Measurements from ENCODE around the gene ID3.
"Not testable (repeated sequence)": the region's sequence is repeated elsewhere in the genome, so short reads cannot be mapped to it uniquely, and the experiment has no call there.

- TF ChIP-seq REST (IDR thresholded peaks at IDR 0.05; ENCODE audit: low read depth, low read length); RFX5 (IDR thresholded peaks at IDR 0.05; ENCODE audit: low read length); SMC3 (IDR thresholded peaks at IDR 0.05; ENCODE audit: low read depth, low read length); YY1 (IDR thresholded peaks at IDR 0.05; ENCODE audit: low read depth); SIN3A (IDR thresholded peaks at IDR 0.05; ENCODE audit: borderline replicate concordance, low read depth, low read length); RAD21 (IDR thresholded peaks at IDR 0.05; ENCODE audit: low read length); USF1 (IDR thresholded peaks at IDR 0.05; ENCODE audit: borderline replicate concordance, low read depth); FOXJ3 (CRISPR knock-in tag; IDR thresholded peaks at IDR 0.05); EP300 (IDR thresholded peaks at IDR 0.05; ENCODE audit: borderline replicate concordance in 1 of 2, low read depth in 1 of 2, low read length in 1 of 2); POLR2AphosphoS5 (IDR thresholded peaks at IDR 0.05; ENCODE audit: low read depth, low read length); TAF1 (IDR thresholded peaks at IDR 0.05; ENCODE audit: borderline replicate concordance, low read depth, low read length); NFIC (IDR thresholded peaks at IDR 0.05; ENCODE audit: borderline replicate concordance): not testable (repeated sequence)
- TF ChIP-seq, protein P1, sequence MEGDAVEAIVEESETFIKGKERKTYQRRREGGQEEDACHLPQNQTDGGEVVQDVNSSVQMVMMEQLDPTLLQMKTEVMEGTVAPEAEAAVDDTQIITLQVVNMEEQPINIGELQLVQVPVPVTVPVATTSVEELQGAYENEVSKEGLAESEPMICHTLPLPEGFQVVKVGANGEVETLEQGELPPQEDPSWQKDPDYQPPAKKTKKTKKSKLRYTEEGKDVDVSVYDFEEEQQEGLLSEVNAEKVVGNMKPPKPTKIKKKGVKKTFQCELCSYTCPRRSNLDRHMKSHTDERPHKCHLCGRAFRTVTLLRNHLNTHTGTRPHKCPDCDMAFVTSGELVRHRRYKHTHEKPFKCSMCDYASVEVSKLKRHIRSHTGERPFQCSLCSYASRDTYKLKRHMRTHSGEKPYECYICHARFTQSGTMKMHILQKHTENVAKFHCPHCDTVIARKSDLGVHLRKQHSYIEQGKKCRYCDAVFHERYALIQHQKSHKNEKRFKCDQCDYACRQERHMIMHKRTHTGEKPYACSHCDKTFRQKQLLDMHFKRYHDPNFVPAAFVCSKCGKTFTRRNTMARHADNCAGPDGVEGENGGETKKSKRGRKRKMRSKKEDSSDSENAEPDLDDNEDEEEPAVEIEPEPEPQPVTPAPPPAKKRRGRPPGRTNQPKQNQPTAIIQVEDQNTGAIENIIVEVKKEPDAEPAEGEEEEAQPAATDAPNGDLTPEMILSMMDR (IDR thresholded peaks at IDR 0.05) = not testable (repeated sequence)
- TF ChIP-seq, protein P2, sequence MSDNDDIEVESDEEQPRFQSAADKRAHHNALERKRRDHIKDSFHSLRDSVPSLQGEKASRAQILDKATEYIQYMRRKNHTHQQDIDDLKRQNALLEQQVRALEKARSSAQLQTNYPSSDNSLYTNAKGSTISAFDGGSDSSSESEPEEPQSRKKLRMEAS (IDR thresholded peaks at IDR 0.05; ENCODE audit: low read depth) = not testable (repeated sequence)
Observed at GRCh38 chr1:23542940-23543339, 16.4 kb downstream of the ID3 start.
